Colonic mucosa (tissue), 4 donors: ENCODE data around the gene TRIM44. TPM values are rescaled to one million over a fixed set of nuclear protein-coding genes. Genes with fewer than 3 reads are reported as not detected.
"Not testable (repeated sequence)": the region's sequence is repeated elsewhere in the genome, so short reads cannot be mapped to it uniquely, and the experiment has no call there.

Experiments
- DNase-seq: peaks from one replicate; pipeline ENCODE4 v3.0.0-alpha.2; 2020
- H3K27ac ChIP-seq: fragments of 200-600 bp; one replicate; pipeline ENCODE4 v1.8.0; 2021
- H3K27me3 ChIP-seq: fragments of 200-600 bp; one replicate; pipeline ENCODE4 v1.8.0; 2021
- H3K36me3 ChIP-seq: fragments of 200-600 bp; one replicate; pipeline ENCODE4 v1.8.0; 2021
- H3K4me1 ChIP-seq: fragments of 200-600 bp; one replicate; pipeline ENCODE4 v1.8.0; 2021; ENCODE audit warnings: mild to moderate bottlenecking
- H3K4me3 ChIP-seq: fragments of 200-600 bp; one replicate; pipeline ENCODE4 v1.8.0; 2021
- H3K9ac ChIP-seq, 2 donors: one replicate each; pipeline ENCODE4 v1.7.0; 2013; ENCODE audit warnings: control low read depth in 2 of 2, low read depth in 2 of 2, low read length in 2 of 2
- H3K9me3 ChIP-seq: fragments of 200-600 bp; one replicate; pipeline ENCODE4 v1.8.0; 2021
- intact Hi-C: fragments of 100-400 bp; cut with DNase I; formaldehyde crosslinking; loops from one replicate; pipeline ENCODE4 v1.14.1; 2022
- total RNA-seq, 2 donors: library from RNA; stranded (reverse); fragmentation: NEBNext Ultra II Directional in 1 of 2; extraction: Animal tissue kit (Norgen Biotek cat#: 25700) in 1 of 2; gene quantifications; one replicate each; pipeline ENCODE4 v1.2.1, GENCODE V29; 2021
- TF ChIP-seq, protein P1 (sequence below): fragments of 200-600 bp; IDR thresholded peaks from one replicate; pipeline ENCODE4 v1.8.0; 2022; ENCODE audit warnings: antibody characterized with exemption, mild to moderate bottlenecking
- donor health status: healthy.
- donor health status: DM: no; HTN: no; CAD: no.
- donor health status: DM: no; HTN: no; CAD: no.

TRIM44 gene
- total RNA-seq, 2 donors from 2014 or later: 38.8 to 47.0 TPM

DNA sequence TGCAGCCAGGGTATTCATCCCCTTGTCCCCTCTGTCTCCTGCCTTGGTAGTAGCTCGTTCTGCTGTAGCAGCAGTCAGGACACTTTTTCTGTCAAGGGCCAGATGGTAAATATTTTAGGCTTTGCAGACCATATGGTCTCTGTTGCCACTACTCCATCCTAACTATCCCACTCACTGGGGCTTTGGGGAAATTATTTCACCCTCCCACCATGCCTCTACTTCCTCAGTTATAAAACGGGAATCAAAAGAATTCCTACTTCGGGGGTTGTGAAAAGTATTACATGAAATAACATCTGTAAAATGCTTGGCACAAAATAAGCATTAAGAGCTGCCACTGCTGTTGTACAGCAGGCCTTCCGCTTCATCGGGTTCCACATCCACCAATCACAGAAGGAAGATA, 191.4 kb downstream of the TRIM44 start:
- Histone ChIP-seq H3K9me3 (no peaks in the 10 kb centered on the region), H3K27ac (no peak overlapping the region), H3K9ac (no peak overlapping the region), H3K36me3 (no peaks in the 10 kb centered on the region), H3K4me1 (no peaks in the 10 kb centered on the region), H3K4me3 (no peak overlapping the region), H3K27me3 (no peaks in the 10 kb centered on the region)
- intact Hi-C loops: no loop called here
- DNase-seq: no peak
- TF ChIP-seq, protein P1, sequence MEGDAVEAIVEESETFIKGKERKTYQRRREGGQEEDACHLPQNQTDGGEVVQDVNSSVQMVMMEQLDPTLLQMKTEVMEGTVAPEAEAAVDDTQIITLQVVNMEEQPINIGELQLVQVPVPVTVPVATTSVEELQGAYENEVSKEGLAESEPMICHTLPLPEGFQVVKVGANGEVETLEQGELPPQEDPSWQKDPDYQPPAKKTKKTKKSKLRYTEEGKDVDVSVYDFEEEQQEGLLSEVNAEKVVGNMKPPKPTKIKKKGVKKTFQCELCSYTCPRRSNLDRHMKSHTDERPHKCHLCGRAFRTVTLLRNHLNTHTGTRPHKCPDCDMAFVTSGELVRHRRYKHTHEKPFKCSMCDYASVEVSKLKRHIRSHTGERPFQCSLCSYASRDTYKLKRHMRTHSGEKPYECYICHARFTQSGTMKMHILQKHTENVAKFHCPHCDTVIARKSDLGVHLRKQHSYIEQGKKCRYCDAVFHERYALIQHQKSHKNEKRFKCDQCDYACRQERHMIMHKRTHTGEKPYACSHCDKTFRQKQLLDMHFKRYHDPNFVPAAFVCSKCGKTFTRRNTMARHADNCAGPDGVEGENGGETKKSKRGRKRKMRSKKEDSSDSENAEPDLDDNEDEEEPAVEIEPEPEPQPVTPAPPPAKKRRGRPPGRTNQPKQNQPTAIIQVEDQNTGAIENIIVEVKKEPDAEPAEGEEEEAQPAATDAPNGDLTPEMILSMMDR: no peak

DNA sequence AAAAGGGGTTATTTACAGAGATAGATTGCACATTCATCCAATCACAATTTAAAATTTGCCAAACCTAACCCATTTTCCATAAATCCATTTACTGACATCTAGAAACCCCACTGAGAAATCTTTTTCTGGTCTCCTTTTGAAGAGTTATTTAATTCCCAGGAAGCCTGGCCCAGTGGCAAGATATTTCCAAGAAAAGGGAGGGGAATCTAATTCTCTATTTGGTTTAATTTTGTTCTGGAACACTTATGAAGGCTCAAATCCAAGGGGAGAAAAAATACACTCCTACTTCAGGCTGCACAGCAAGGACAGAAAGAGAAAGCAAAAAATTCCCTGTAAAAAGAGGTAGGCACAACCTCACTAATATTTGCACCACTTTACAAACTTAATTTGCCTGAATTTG, 193.1 kb downstream of the TRIM44 start:
- H3K9me3 ChIP-seq: no peaks in the 10 kb centered on the region
- no peak overlapping the region for H3K9ac ChIP-seq
- no peak overlapping the region for H3K4me3 ChIP-seq
- no peaks in the 10 kb centered on the region for H3K4me1 ChIP-seq
- intact Hi-C loops: no loop called here
- H3K27me3 ChIP-seq: no peaks in the 10 kb centered on the region
- no peak for DNase-seq
- H3K27ac ChIP-seq: no peak overlapping the region
- TF ChIP-seq, protein P1: no peak
- no peaks in the 10 kb centered on the region for H3K36me3 ChIP-seq

- intact Hi-C loops: no loop called here
- DNase-seq: no peak
- H3K36me3 ChIP-seq: no peaks in the 10 kb centered on the region
- no peak overlapping the region for H3K27ac ChIP-seq
- TF ChIP-seq, protein P1: no peak
- H3K9me3 ChIP-seq: no peaks in the 10 kb centered on the region
- H3K27me3 ChIP-seq: no peaks in the 10 kb centered on the region
- H3K4me3 ChIP-seq: no peak overlapping the region
- no peaks in the 10 kb centered on the region for H3K4me1 ChIP-seq
- H3K9ac ChIP-seq: no peak overlapping the region
These were observed 193.7 kb downstream of the TRIM44 start for GRCh38 chr11:35856259-35856658.

DNA sequence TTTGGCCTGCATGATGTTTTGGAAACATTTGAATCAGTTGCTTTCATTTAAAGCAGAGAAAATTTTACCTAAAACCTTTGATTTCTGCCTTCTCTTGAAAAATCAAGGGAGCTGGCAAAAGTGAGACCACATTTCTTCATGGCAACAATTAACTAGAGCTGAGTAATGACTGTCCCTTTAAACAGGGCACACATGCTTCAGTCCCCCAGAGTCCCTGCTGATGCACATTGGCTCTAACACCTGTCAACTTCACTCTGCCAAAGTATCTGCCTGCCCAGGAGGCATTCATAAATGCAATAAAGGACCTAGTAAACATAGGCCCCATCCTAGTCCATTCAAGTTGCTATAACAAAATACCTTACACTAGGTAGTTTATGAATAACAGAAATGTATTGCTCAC, 194.2 kb downstream of the TRIM44 start:
- no peak for DNase-seq
- Histone ChIP-seq H3K9ac (no peak overlapping the region), H3K4me3 (no peak overlapping the region), H3K4me1 (no peaks in the 10 kb centered on the region), H3K27me3 (no peaks in the 10 kb centered on the region), H3K9me3 (no peaks in the 10 kb centered on the region), H3K36me3 (no peaks in the 10 kb centered on the region), H3K27ac (no peak overlapping the region)
- TF ChIP-seq, protein P1: no peak
- intact Hi-C loops: no loop called here

- H3K4me1 ChIP-seq: no peaks in the 10 kb centered on the region
- no peak overlapping the region for H3K27ac ChIP-seq
- no peak overlapping the region for H3K9ac ChIP-seq
- H3K36me3 ChIP-seq: no peaks in the 10 kb centered on the region
- H3K27me3 ChIP-seq: no peaks in the 10 kb centered on the region
- DNase-seq: no peak
- TF ChIP-seq, protein P1: no peak
- no peaks in the 10 kb centered on the region for H3K9me3 ChIP-seq
- intact Hi-C loops: no loop called here
- H3K4me3 ChIP-seq: no peak overlapping the region
These were observed 195.3 kb downstream of the TRIM44 start for GRCh38 chr11:35857922-35858321.

- intact Hi-C loops: no loop called here
- DNase-seq: no peak
These were observed 196.7 kb downstream of the TRIM44 start for GRCh38 chr11:35859301-35859700.

DNA sequence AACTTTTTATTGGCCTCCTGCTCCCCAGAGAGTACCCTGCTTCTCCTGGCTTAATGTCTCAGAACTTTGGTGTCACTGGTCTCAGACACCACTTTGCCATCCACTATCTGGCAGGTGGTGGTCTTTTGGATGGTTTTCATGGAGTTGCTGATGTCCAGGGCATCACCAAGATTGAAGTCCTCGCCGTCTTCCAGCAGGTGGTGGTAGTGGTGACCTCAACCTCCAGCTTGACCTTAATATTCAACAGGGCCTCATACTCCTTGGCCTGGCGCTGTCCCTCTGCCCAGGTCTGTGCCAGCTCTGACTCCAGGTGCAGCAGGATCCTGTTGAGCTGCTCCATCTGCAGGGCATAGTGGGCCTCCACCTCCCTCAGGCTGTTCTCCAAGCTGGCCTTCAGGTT, 197.6 kb downstream of the TRIM44 start:
- H3K4me3 ChIP-seq, H3K27me3 ChIP-seq, H3K9ac ChIP-seq, H3K4me1 ChIP-seq, H3K9me3 ChIP-seq, intact Hi-C loops, H3K27ac ChIP-seq, DNase-seq, H3K36me3 ChIP-seq: not testable (repeated sequence)

More at GRCh38 chr11:35859301-35859700, 196.7 kb downstream of the TRIM44 start:
- Histone ChIP-seq H3K27ac (no peak overlapping the region), H3K27me3 (no peaks in the 10 kb centered on the region), H3K4me3 (no peak overlapping the region), H3K9me3 (no peaks in the 10 kb centered on the region), H3K36me3 (no peaks in the 10 kb centered on the region), H3K9ac (no peak overlapping the region), H3K4me1 (no peaks in the 10 kb centered on the region)
- TF ChIP-seq, protein P1: no peak
